MM.1S (cell line): ENCODE measurements around the gene CPNE1.

Experiments
- DNase-seq: peaks from one replicate; pipeline ENCODE4 v3.0.0-alpha.2; 2015
- H2AFZ ChIP-seq: fragments of 300-600 bp; sonication (generic); 2 replicates; pipeline ENCODE4 v1.6.0; 2016; ENCODE audit warnings: antibody characterized with exemption, low read length
- H3F3A ChIP-seq: fragments of 300-600 bp; sonication (generic); 2 replicates; pipeline ENCODE4 v1.6.1; 2016; ENCODE audit warnings: mild to moderate bottlenecking, antibody characterized with exemption, low read length, moderate library complexity, mixed read lengths; ENCODE audit not compliant: insufficient read depth
- H3K27ac ChIP-seq: fragments of 300-600 bp; sonication (generic); 2 replicates; pipeline ENCODE4 v1.5.1; 2016; ENCODE audit warnings: mild to moderate bottlenecking, low read length
- H3K27me3 ChIP-seq: fragments of 300-600 bp; sonication (generic); replicated peaks from 2 replicates; pipeline ENCODE4 v1.6.0; 2016; ENCODE audit warnings: low read length; ENCODE audit not compliant: insufficient read depth
- H3K36me3 ChIP-seq: fragments of 300-600 bp; sonication (generic); replicated peaks from 2 replicates; pipeline ENCODE4 v1.6.1; 2016; ENCODE audit warnings: mild to moderate bottlenecking, low read length, mixed read lengths; ENCODE audit not compliant: insufficient read depth
- H3K4me1 ChIP-seq: fragments of 300-600 bp; sonication (generic); 2 replicates; pipeline ENCODE4 v1.6.1; 2016; ENCODE audit warnings: low read length, mixed read lengths
- H3K4me2 ChIP-seq: fragments of 300-600 bp; sonication (generic); 2 replicates; pipeline ENCODE4 v1.6.0; 2016; ENCODE audit warnings: low read depth, low read length
- H3K4me3 ChIP-seq: fragments of 300-600 bp; sonication (generic); 2 replicates; pipeline ENCODE4 v1.5.1; 2016; ENCODE audit warnings: low read length, mixed read lengths
- H3K79me2 ChIP-seq: fragments of 300-600 bp; sonication (generic); 2 replicates; pipeline ENCODE4 v1.6.1; 2016; ENCODE audit warnings: mixed run types, low read length, mixed read lengths
- H3K9ac ChIP-seq: fragments of 300-600 bp; sonication (generic); 2 replicates; pipeline ENCODE4 v1.6.1; 2016; ENCODE audit warnings: low read length, mixed read lengths
- H3K9me2 ChIP-seq: fragments of 300-600 bp; sonication (generic); replicated peaks from 2 replicates; pipeline ENCODE4 v1.6.1; 2016; ENCODE audit warnings: mild to moderate bottlenecking, low read length, mixed read lengths; ENCODE audit not compliant: insufficient read depth
- H3K9me3 ChIP-seq: fragments of 300-600 bp; sonication (generic); replicated peaks from 2 replicates; pipeline ENCODE4 v1.6.1; 2016; ENCODE audit warnings: mild to moderate bottlenecking, low read length, mixed read lengths; ENCODE audit not compliant: insufficient read depth
- H4K20me1 ChIP-seq: fragments of 300-600 bp; sonication (generic); 2 replicates; pipeline ENCODE4 v1.6.1; 2016; ENCODE audit warnings: mild to moderate bottlenecking, low read length, moderate library complexity, mixed read lengths; ENCODE audit not compliant: insufficient read depth
- EZH2 ChIP-seq: fragments of 300-600 bp; sonication (generic); optimal IDR thresholded peaks from 2 replicates; pipeline ENCODE3; 2017; ENCODE audit warnings: low read depth, mild to moderate bottlenecking, antibody characterized with exemption, low read length, mixed read lengths
- EZH2phosphoT487 ChIP-seq: fragments of 300-600 bp; sonication (generic); IDR thresholded peaks from 2 replicates; pipeline ENCODE4 v1.6.1; 2018; ENCODE audit warnings: antibody characterized with exemption, low read length
- TF ChIP-seq, protein P1 (sequence below): fragments of 300-600 bp; sonication (generic); IDR thresholded peaks from 2 replicates; pipeline ENCODE4 v1.5.1; 2016; ENCODE audit warnings: antibody characterized with exemption, low read length, mixed read lengths

The CPNE1 gene

DNA sequence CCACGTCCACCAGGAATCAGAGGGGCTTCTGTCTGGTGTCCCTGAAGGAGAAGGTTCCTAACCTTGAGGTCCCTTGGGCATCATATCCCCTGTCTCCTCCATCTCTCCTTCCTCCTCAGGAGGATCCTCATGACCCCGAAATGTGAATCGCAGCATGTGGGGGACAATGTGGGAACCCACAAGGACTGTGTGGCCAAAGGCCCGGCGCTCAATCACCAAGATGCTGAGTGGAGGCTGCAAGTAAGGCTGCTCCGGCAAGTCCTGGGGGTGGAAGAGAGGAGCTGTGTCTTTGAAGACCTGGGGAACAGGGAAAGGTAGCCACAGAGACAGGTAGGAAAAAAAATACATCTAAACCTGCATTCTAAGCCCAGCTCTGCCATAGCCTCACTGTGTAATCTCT lies 85.5 kb downstream of the CPNE1 start:
- DNase-seq = no peak
- Histone ChIP-seq H3K9ac (no peak overlapping the region), H2AFZ (no peak overlapping the region), H3K79me2 (no peaks in the 10 kb centered on the region), H3K9me2 (no peaks in the 10 kb centered on the region), H3K4me3 (no peak overlapping the region), H3K27me3 (no peaks in the 10 kb centered on the region), H3K27ac (no peak overlapping the region), H3K36me3 (no peaks in the 10 kb centered on the region), H3K4me1 (no peaks in the 10 kb centered on the region), H3K4me2 (no peak overlapping the region), H3F3A (no peaks in the 10 kb centered on the region), H4K20me1 (no peaks in the 10 kb centered on the region), H3K9me3 (no peaks in the 10 kb centered on the region)
- TF ChIP-seq, protein P1, sequence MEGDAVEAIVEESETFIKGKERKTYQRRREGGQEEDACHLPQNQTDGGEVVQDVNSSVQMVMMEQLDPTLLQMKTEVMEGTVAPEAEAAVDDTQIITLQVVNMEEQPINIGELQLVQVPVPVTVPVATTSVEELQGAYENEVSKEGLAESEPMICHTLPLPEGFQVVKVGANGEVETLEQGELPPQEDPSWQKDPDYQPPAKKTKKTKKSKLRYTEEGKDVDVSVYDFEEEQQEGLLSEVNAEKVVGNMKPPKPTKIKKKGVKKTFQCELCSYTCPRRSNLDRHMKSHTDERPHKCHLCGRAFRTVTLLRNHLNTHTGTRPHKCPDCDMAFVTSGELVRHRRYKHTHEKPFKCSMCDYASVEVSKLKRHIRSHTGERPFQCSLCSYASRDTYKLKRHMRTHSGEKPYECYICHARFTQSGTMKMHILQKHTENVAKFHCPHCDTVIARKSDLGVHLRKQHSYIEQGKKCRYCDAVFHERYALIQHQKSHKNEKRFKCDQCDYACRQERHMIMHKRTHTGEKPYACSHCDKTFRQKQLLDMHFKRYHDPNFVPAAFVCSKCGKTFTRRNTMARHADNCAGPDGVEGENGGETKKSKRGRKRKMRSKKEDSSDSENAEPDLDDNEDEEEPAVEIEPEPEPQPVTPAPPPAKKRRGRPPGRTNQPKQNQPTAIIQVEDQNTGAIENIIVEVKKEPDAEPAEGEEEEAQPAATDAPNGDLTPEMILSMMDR = no peak
- TF ChIP-seq EZH2phosphoT487 (no peak), EZH2 (no peak)

DNA sequence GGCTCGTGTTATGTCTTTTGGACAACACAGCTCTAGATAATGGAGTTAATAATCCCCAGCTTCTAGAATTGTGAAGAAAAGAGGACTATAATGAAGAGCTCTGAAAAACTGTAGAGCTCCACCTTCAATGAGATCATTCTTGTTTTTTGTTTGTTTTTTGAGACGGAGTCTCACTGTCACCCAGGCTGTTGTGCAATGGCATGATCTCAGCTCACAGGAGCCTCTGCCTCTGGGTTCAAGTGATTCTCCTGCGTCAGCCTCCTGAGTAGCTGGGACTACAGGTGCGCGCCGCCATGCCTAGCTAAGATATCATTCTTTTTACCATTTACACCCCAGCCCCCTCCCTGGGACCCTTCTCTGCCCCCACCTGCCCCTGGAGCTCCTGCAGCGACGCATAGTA lies 86.2 kb downstream of the CPNE1 start:
- H3K27me3 ChIP-seq = no peaks in the 10 kb centered on the region
- H3K4me1 ChIP-seq = no peaks in the 10 kb centered on the region
- no peaks in the 10 kb centered on the region for H4K20me1 ChIP-seq
- H2AFZ ChIP-seq = no peak overlapping the region
- H3K27ac ChIP-seq = no peak overlapping the region
- H3K79me2 ChIP-seq = no peaks in the 10 kb centered on the region
- no peaks in the 10 kb centered on the region for H3F3A ChIP-seq
- no peak overlapping the region for H3K4me3 ChIP-seq
- no peaks in the 10 kb centered on the region for H3K36me3 ChIP-seq
- no peak overlapping the region for H3K9ac ChIP-seq
- TF ChIP-seq EZH2phosphoT487 (no peak), EZH2 (no peak)
- TF ChIP-seq, protein P1 = no peak
- no peaks in the 10 kb centered on the region for H3K9me2 ChIP-seq
- no peak for DNase-seq
- H3K9me3 ChIP-seq = no peaks in the 10 kb centered on the region
- no peak overlapping the region for H3K4me2 ChIP-seq

DNA sequence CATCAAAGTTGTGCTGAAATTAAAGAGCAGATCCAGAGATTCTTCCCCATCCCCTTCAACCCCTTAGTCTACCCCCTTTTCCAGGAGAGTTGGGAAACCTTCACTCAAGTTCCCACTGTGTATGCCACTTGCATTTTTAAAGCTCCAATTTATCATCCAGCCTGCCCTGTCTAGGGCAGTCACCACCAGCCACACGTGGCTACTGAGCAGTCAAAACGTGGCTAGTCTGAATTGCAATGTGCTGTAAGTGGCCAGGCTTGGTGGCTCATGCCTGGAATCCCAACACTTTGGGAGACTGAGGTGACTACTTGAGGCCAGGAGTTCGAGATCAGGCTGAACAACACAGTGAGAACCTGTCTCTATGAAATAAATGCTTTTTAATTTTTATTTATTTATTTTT lies 87.9 kb downstream of the CPNE1 start:
- Histone ChIP-seq H3K4me2 (no peak overlapping the region), H3K4me1 (no peaks in the 10 kb centered on the region), H3K4me3 (no peak overlapping the region), H3K27me3 (no peaks in the 10 kb centered on the region), H3F3A (no peaks in the 10 kb centered on the region), H3K27ac (no peak overlapping the region), H3K9me2 (no peaks in the 10 kb centered on the region), H3K9ac (no peak overlapping the region), H4K20me1 (no peaks in the 10 kb centered on the region), H3K9me3 (no peaks in the 10 kb centered on the region), H3K36me3 (no peaks in the 10 kb centered on the region), H3K79me2 (no peaks in the 10 kb centered on the region), H2AFZ (no peak overlapping the region)
- no peak for DNase-seq
- TF ChIP-seq EZH2 = no peak
- no peak for TF ChIP-seq EZH2phosphoT487
- TF ChIP-seq, protein P1 = no peak
